ENCODE measurements around the gene NEDD4L. TPM values are rescaled to one million over a fixed set of nuclear protein-coding genes. Genes with fewer than 3 reads are reported as not detected.

The NEDD4L gene
- polyA plus RNA-seq, 1 donor (not counting 4 experiments of a cell fraction or from before 2014, with no cell fraction given): 52.6 TPM

DNA sequence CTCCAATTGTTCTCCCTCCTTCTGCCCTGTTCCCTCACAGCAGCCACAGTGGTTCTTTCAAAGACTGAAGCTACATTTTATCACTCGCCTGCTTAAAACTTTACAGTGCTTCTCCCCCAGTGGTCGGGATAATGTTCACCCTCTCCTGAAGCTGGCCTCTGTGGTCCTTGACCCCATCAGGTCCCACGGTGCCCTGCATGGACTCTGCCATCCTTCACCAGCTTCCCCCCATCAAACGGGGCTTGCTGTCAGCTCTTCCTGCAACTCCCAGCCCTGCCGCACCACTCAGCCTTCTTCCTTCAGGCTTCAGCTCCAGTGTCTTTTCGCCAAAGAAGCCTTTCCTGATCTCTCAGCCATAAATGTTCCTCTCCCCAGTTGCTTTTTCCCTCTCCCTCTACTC is 118.1 kb downstream of the NEDD4L start:
- peaks cover 3% of the 10 kb centered on the region for H3K79me2 ChIP-seq (ENCODE audit: control insufficient read depth, insufficient read depth, low read length)
- no peaks in the 10 kb centered on the region for H3K4me1 ChIP-seq (ENCODE audit: control insufficient read depth, extremely low read depth, insufficient read depth, low read length)
- no peaks in the 10 kb centered on the region for H3K27me3 ChIP-seq (ENCODE audit: control insufficient read depth, extremely low read depth, insufficient read depth, low read length)
- no peak overlapping the region for H3K9ac ChIP-seq (ENCODE audit: control insufficient read depth, extremely low read depth, insufficient read depth, low read length)
- no peak overlapping the region for H3K4me2 ChIP-seq (ENCODE audit: control insufficient read depth, extremely low read depth, insufficient read depth, low read depth, low read length)
- no peak overlapping the region for H3K4me3 ChIP-seq (ENCODE audit: control insufficient read depth in 2 of 3, extremely low read depth in 1 of 3, insufficient read depth in 2 of 3, low read depth in 1 of 3, low read length in 3 of 3)
- peaks cover 3% of the 10 kb centered on the region for H3K9me1 ChIP-seq (ENCODE audit: control insufficient read depth, extremely low read depth, insufficient read depth, low read length)
- H3K36me3 ChIP-seq (ENCODE audit: control insufficient read depth in 2 of 2, extremely low read depth in 1 of 2, insufficient read depth in 2 of 2, low read length in 2 of 2): peaks cover 0 to 4% of the 10 kb centered on the region in 2 experiments
- H3K27ac ChIP-seq (ENCODE audit: control insufficient read depth, insufficient read depth, low read length): no peak overlapping the region
- no peak overlapping the region for H2AFZ ChIP-seq (ENCODE audit: control insufficient read depth, low read length)
- dilution Hi-C loops (cut with MboI; ENCODE audit: extremely low pct_ligation_motif_present, low sequenced_read_pairs): no loop called here
- H4K20me1 ChIP-seq (ENCODE audit: control insufficient read depth, extremely low read depth, insufficient read depth, low read length): no peaks in the 10 kb centered on the region
- FAIRE-seq (no peak), DNase-seq (ENCODE audit: low read depth, low spot score) (no peak)
- TF ChIP-seq EZH2 (IDR thresholded peaks at IDR 0.05; ENCODE audit: low read length) (no peak), CTCF (optimal IDR thresholded peaks at IDR 0.05 in 1 of 3, IDR thresholded peaks at IDR 0.05 in 1 of 3, conservative IDR thresholded peaks at IDR 0.05 in 1 of 3; ENCODE audit: extremely low read depth in 1 of 3, insufficient read depth in 2 of 3, low read length in 3 of 3) (no peak)
- H3K9me3 ChIP-seq (ENCODE audit: control insufficient read depth, low read depth, low read length): no peaks in the 10 kb centered on the region

GRCh38 chr18:58163004-58163590 is 119.1 kb downstream of the NEDD4L start:
- no peak overlapping the region for H3K4me3 ChIP-seq (ENCODE audit: control insufficient read depth in 2 of 3, extremely low read depth in 1 of 3, insufficient read depth in 2 of 3, low read depth in 1 of 3, low read length in 3 of 3)
- peaks cover 0 to 4% of the 10 kb centered on the region in 2 experiments for H3K36me3 ChIP-seq (ENCODE audit: control insufficient read depth in 2 of 2, extremely low read depth in 1 of 2, insufficient read depth in 2 of 2, low read length in 2 of 2)
- no peak for DNase-seq (ENCODE audit: low read depth, low spot score)
- no peak overlapping the region for H3K27ac ChIP-seq (ENCODE audit: control insufficient read depth, insufficient read depth, low read length)
- dilution Hi-C loops (cut with MboI; ENCODE audit: extremely low pct_ligation_motif_present, low sequenced_read_pairs): no loop called here
- no peaks in the 10 kb centered on the region for H3K4me1 ChIP-seq (ENCODE audit: control insufficient read depth, extremely low read depth, insufficient read depth, low read length)
- H3K4me2 ChIP-seq (ENCODE audit: control insufficient read depth, extremely low read depth, insufficient read depth, low read depth, low read length): no peak overlapping the region
- no peak for FAIRE-seq
- no peaks in the 10 kb centered on the region for H4K20me1 ChIP-seq (ENCODE audit: control insufficient read depth, extremely low read depth, insufficient read depth, low read length)
- no peak overlapping the region for H3K9ac ChIP-seq (ENCODE audit: control insufficient read depth, extremely low read depth, insufficient read depth, low read length)
- H3K9me1 ChIP-seq (ENCODE audit: control insufficient read depth, extremely low read depth, insufficient read depth, low read length): peaks cover 3% of the 10 kb centered on the region
- H3K27me3 ChIP-seq (ENCODE audit: control insufficient read depth, extremely low read depth, insufficient read depth, low read length): no peaks in the 10 kb centered on the region
- TF ChIP-seq CTCF (optimal IDR thresholded peaks at IDR 0.05 in 1 of 3, IDR thresholded peaks at IDR 0.05 in 1 of 3, conservative IDR thresholded peaks at IDR 0.05 in 1 of 3; ENCODE audit: extremely low read depth in 1 of 3, insufficient read depth in 2 of 3, low read length in 3 of 3) (no peak), EZH2 (IDR thresholded peaks at IDR 0.05; ENCODE audit: low read length) (no peak)
- H2AFZ ChIP-seq (ENCODE audit: control insufficient read depth, low read length): no peak overlapping the region
- no peaks in the 10 kb centered on the region for H3K9me3 ChIP-seq (ENCODE audit: control insufficient read depth, low read depth, low read length)
- peaks cover 3% of the 10 kb centered on the region for H3K79me2 ChIP-seq (ENCODE audit: control insufficient read depth, insufficient read depth, low read length)

Data from keratinocyte (primary cell).